ENCODE results near the gene SYTL1. TPM values are rescaled to one million over a fixed set of nuclear protein-coding genes. Genes with fewer than 3 reads are reported as not detected.
"Not testable (repeated sequence)": the region's sequence is repeated elsewhere in the genome, so short reads cannot be mapped to it uniquely, and the experiment has no call there.

Gene SYTL1
- total RNA-seq, 2 experiments from 2014 or later: 60.7 to 85.3 TPM

GRCh38 chr1:27379564-27380122 is 37.8 kb downstream of the SYTL1 start:
- ATAC-seq (no peak), DNase-seq (no peak)
- Mint-ChIP-seq H3K9me3 (ENCODE audit: low read depth) (no peaks in the 10 kb centered on the region), H3K4me3 (no peak overlapping the region), H3K27me3 (peaks cover 4% of the 10 kb centered on the region), H3K4me1 (no peaks in the 10 kb centered on the region), H3K36me3 (no peaks in the 10 kb centered on the region), H3K27ac (no peak overlapping the region)
- CTCF ChIA-PET: interaction anchor here (0.5 to 1.1 kb wide), 2 partner anchors 83 to 369 kb away, joined by 3 to 4 read pairs; no protein-coding TSS in a partner anchor

GRCh38 chr1:27380224-27380623 is 38.4 kb downstream of the SYTL1 start:
- no peak for DNase-seq

DNA sequence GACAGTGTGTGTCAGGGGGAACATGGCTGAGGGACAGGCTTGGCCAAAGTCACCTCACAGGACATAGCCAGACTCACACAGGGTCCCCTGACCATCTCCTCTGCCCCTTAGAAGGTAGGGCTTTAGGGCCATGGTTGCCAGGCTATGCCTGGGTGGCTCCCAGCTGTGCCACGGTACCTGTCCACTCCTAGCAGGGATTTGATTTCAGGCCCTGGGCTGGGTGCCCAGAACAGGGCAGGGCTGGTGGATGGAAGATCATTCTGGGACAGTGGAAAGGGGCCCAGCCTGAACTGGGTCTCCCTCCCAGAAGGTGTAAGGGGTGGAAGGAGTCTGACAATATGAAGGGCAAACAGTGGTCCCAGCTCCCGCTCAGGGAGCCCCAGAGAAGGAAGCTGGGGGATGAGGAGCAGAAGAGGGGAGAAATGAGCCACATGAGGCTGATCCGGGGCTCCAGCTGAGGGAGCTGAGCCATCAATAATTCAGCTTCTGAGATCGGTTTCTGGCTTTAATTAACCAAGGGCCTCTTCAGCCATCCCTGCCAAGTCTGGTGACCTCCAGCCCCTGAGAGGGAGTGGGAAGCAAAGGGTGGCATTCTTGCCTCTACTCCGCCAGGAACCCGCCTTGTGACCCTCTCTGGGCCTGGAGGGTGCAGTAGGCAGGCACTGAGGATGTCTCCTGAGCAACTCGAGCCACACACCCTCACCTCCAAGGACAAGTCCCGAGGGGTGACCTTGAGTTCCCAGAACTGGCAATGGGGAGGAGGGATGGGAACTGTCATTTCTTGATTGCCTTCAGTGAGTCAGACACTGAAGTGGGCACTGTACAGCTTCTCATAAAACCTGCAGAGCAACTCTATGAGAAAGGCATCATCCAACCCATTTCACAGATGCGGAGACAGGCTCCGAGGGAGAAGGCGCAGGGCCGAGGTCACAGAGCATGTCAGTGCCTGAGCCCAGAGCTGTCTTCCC is 39.2 kb downstream of the SYTL1 start:
- no peak overlapping the region for H3K27ac Mint-ChIP-seq
- CTCF ChIA-PET: interaction anchor here (0.8 to 11.7 kb wide), 7 partner anchors 14 to 335 kb away, joined by 3 to 260 read pairs (median 4); partner anchors contain the start of gene MAP3K6
- no peaks in the 10 kb centered on the region for H3K36me3 Mint-ChIP-seq
- H3K9me3 Mint-ChIP-seq (ENCODE audit: low read depth): no peaks in the 10 kb centered on the region
- ATAC-seq (no peak), DNase-seq (no peak)
- peaks cover 4% of the 10 kb centered on the region for H3K27me3 Mint-ChIP-seq
- no peaks in the 10 kb centered on the region for H3K4me1 Mint-ChIP-seq
- no peak overlapping the region for H3K4me3 Mint-ChIP-seq

More at GRCh38 chr1:27380224-27380623, 38.4 kb downstream of the SYTL1 start:
- Mint-ChIP-seq H3K36me3 (no peaks in the 10 kb centered on the region), H3K4me1 (no peaks in the 10 kb centered on the region), H3K27ac (no peak overlapping the region), H3K27me3 (peaks cover 4% of the 10 kb centered on the region), H3K4me3 (no peak overlapping the region), H3K9me3 (ENCODE audit: low read depth) (no peaks in the 10 kb centered on the region)
- CTCF ChIA-PET: interaction anchor here (0.8 to 1.1 kb wide), 2 partner anchors 23 to 84 kb away, joined by 3 read pairs; no protein-coding TSS in a partner anchor
- ATAC-seq: no peak

GRCh38 chr1:27381969-27382762 is 40.3 kb downstream of the SYTL1 start:
- H3K27me3 Mint-ChIP-seq: peaks cover 8% of the 10 kb centered on the region
- CTCF ChIA-PET: interaction anchor here (0.9 to 11.7 kb wide), 8 partner anchors 11 to 336 kb away, joined by 3 to 260 read pairs (median 4); partner anchors contain the start of gene MAP3K6
- no peak overlapping the region for H3K27ac Mint-ChIP-seq
- H3K9me3 Mint-ChIP-seq (ENCODE audit: low read depth): no peaks in the 10 kb centered on the region
- H3K4me1 Mint-ChIP-seq: no peaks in the 10 kb centered on the region
- no peak overlapping the region for H3K4me3 Mint-ChIP-seq
- ATAC-seq (no peak), DNase-seq (no peak)
- no peaks in the 10 kb centered on the region for H3K36me3 Mint-ChIP-seq

DNA sequence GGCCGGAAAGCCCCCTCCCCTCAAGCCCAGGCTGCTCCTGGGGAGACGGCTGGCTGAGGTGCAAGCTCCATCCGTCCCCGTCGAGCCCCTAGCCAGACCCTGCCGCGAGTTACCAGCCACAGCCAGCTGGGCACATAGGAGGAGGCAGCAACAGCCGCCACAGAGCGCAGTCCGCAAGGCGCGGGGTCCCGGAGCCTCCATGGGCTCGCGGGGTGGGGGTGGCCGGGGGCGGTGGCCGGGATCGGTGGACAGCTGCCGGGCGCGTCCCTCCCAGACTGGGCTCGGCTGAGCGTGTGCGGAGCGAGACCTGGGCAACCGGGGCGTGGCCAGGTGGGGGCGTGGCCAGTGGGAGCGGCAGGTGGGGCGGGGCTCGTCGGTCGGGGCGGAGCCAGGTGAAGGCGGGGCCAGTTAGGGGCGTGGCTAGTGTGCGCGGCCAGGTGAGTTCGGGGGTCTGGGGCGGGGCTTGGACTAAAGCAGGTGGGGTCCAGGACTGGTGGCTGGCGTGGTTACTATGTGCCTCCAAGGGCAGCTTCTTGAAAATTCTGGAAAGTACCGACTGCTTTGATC is 41.3 kb downstream of the SYTL1 start, which contains the start of gene CD164L2:
TSS of gene CD164L2 (minus strand) at position 295 of the 567 bp plus-strand sequence. CDS start at position 201, 94 bp downstream.
- H3K36me3 Mint-ChIP-seq: no peaks in the 10 kb centered on the region
- peak; percentile 68 for ATAC-seq
- no peak within 1 kb of the TSS for H3K4me3 Mint-ChIP-seq
- CTCF ChIA-PET: interaction anchor here (0.9 to 11.7 kb wide), 6 partner anchors 10 to 85 kb away, joined by 3 to 260 read pairs (median 8); partner anchors contain the start of gene MAP3K6
- no peak for DNase-seq
- peaks cover 8% of the 10 kb centered on the region for H3K27me3 Mint-ChIP-seq
- no peaks in the 10 kb centered on the region for H3K4me1 Mint-ChIP-seq
- H3K9me3 Mint-ChIP-seq (ENCODE audit: low read depth): no peaks in the 10 kb centered on the region
- H3K27ac Mint-ChIP-seq: no peak within 1 kb of the TSS

DNA sequence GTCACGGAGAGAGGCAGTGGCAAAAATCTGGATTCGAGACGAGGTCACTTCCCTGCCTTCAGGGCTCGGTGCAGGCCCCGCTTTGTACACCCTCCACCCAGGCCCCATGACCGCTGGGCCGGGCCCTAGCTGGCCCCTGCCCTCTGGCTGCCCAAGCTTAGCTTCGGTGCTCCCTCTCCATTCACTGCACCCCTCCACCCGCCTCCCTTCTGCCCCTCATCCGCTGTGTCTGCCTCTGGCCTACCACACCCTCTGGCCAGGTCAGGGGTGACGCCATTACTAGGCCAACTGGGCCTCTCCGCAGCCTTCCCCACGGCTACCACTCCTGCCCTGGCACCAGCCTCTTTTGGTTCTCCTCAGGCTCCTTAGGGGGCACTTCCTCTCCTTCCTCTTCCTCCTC is 41.8 kb downstream of the SYTL1 start:
- Mint-ChIP-seq H3K27me3 (peaks cover 13% of the 10 kb centered on the region), H3K27ac (no peak overlapping the region), H3K36me3 (no peaks in the 10 kb centered on the region), H3K9me3 (ENCODE audit: low read depth) (no peaks in the 10 kb centered on the region), H3K4me3 (no peak overlapping the region), H3K4me1 (no peaks in the 10 kb centered on the region)
- CTCF ChIA-PET: interaction anchor here (0.9 to 11.7 kb wide), 5 partner anchors 12 to 86 kb away, joined by 3 to 260 read pairs (median 21); no protein-coding TSS in a partner anchor
- DNase-seq (no peak), ATAC-seq (no peak)

DNA sequence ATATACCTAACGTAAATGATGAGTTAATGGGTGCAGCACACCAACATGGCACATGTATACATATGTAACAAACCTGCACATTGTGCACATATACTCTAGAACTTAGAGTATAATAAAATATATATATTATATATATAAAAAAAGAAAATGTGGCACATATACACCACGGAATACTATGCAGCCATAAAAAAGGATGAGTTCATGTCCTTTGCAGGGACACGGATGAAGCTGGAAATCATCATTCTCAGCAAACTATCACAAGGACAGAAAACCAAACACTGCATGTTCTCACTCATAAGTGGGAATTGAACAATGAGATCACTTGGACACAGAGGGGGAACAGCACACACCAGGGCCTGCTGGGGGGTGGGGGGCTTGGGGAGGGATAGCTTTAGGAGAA is 43.0 kb downstream of the SYTL1 start:
- CTCF ChIA-PET: interaction anchor here (0.8 to 11.7 kb wide), 9 partner anchors 10 to 87 kb away, joined by 3 to 260 read pairs (median 3); partner anchors contain the start of gene MAP3K6
- not testable (repeated sequence) for H3K4me3 Mint-ChIP-seq; H3K9me3 Mint-ChIP-seq (ENCODE audit: low read depth); H3K4me1 Mint-ChIP-seq; DNase-seq; H3K36me3 Mint-ChIP-seq; H3K27ac Mint-ChIP-seq; ATAC-seq
- H3K27me3 Mint-ChIP-seq: peaks cover 19% of the 10 kb centered on the region

DNA sequence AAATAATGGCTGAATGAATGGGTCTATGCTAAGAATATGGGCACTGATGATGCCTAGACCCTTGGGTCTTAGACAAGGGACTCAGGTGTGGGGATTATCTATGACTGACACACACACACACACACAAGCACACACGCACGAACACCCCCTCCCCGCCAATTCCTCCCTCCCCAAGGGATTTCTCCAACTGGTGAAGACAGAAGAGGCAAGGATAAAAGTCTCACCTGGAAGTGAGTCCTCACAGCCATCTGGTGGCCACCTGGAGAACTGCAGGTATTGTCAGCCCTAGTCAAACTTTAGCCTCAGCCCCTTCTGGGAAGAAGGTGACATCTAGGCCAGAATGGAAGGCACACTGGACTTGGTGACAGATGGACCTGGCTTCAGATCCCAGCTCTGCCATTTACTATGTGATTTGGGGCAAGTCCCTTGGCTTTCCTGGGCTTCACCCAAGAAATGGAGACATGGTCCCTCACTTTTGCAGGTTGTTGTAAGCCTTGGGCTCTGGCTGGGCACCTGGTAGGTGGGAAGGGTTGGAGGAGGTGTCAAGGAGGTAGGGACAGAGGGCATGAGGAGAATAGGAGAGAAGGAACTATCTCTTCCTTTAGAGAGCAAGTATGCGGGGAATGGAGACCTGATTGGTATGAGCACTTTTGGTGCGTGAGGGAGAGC is 46.6 kb downstream of the SYTL1 start:
- peak; percentile 83 for DNase-seq
- Mint-ChIP-seq H3K27me3 (peaks cover 25% of the 10 kb centered on the region), H3K36me3 (no peaks in the 10 kb centered on the region), H3K4me1 (peaks cover 8% of the 10 kb centered on the region), H3K4me3 (no peak overlapping the region), H3K27ac (no peak overlapping the region), H3K9me3 (ENCODE audit: low read depth) (no peaks in the 10 kb centered on the region)
- CTCF ChIA-PET: interaction anchor here (0.7 to 11.7 kb wide), 22 partner anchors 10 to 344 kb away, joined by 3 to 260 read pairs (median 4); partner anchors contain the start of genes FCN3, MAP3K6 and SYTL1
- no peak for ATAC-seq

DNA sequence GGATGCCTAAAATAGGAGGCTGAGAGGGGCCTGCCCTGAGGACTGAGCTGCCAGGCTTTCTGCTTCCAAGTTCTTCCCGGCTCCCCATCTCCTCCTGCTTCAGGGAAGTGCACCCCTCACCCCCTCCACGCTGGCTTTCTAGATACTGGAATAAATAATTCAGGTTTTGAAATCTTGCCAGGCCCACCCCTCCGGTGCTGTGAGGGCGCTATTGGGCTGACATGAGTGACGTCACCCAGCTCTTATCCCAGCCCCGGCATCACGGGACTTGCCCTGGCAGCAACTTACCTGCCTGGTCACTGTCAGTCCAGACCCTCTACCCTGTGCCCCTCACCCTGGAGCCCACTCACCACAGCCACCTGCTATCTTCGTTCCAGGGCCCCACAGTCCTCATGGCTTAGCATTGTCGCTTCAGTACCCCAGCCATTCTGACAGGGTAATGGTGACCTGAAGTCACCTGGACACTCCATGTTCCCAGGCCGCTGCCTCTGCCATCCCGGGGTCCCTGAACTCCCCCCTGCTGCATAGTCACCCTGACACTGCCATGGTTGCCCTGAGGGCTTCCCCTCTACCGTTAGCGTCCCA is 49.8 kb downstream of the SYTL1 start:
- H3K27me3 Mint-ChIP-seq: peaks cover 25% of the 10 kb centered on the region
- DNase-seq: peak; percentile 52
- H3K36me3 Mint-ChIP-seq: no peaks in the 10 kb centered on the region
- peaks cover 8% of the 10 kb centered on the region for H3K4me1 Mint-ChIP-seq
- CTCF ChIA-PET: interaction anchor here (0.6 to 11.7 kb wide), 26 partner anchors 13 to 769 kb away, joined by 3 to 260 read pairs (median 4); partner anchors contain the start of genes AHDC1, MAP3K6, SYTL1 and TMEM222
- no peak for ATAC-seq
- H3K27ac Mint-ChIP-seq: peak overlapping the region; percentile 76
- H3K4me3 Mint-ChIP-seq: peak overlapping the region; percentile 63
- H3K9me3 Mint-ChIP-seq (ENCODE audit: low read depth): no peaks in the 10 kb centered on the region

DNA sequence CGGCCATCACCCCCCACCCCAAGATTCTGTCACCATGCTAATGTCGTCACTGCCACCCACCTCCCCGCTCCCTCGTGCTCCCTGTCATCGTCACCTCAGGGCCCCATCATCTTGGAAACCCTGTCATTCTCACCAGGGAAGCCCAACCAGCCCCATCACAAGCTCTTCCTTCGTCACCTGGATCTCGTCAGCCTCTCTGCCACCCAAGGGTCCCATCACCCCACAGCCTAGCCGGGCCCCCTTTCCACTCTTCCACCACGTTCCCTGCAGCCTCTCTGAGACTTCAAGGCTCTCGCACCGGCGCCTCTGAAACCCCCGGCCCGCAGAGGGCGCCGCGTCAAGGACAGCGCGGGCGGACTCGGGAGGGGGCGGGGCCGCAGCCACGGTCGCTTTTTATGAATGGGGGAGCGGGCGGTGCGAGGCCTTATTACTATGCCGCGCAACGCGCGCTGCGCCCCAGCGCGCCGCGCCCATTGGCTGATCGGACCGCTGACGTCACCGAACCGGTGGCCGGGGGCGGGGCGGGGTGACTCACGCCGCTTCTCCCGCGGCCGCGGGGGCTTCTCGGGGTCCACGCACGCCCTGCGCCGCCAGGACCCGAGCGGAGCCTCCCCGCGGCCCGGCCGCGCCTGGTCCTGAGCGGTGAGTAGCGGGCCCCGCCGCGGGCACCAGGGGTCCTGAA is 50.4 kb downstream of the SYTL1 start, which contains the start of gene GPR3:
TSS of gene GPR3 (plus strand) at position 527 of the 682 bp plus-strand sequence. CDS start 1,177 bp downstream, outside the sequence.
- CTCF ChIA-PET: interaction anchor here (0.6 to 11.7 kb wide), 16 partner anchors 21 to 299 kb away, joined by 3 to 260 read pairs (median 4); partner anchors contain the start of genes AHDC1, MAP3K6, SYTL1 and TMEM222
- Mint-ChIP-seq H3K27me3 (peaks cover 21% of the 10 kb centered on the region), H3K4me3 (peak within 1 kb of the TSS; percentile 74), H3K36me3 (no peaks in the 10 kb centered on the region), H3K9me3 (ENCODE audit: low read depth) (no peaks in the 10 kb centered on the region), H3K27ac (peak within 1 kb of the TSS; percentile 76), H3K4me1 (peaks cover 8% of the 10 kb centered on the region)
- ATAC-seq (peak; percentile 94), DNase-seq (peak; percentile 95)
